ENCODE results near the gene KIF18B.

- no peak for TF ChIP-seq CTCF (IDR thresholded peaks at IDR 0.05)
- TF ChIP-seq POLR2A (IDR thresholded peaks at IDR 0.05) = no peak
Observed at GRCh38 chr17:44922746-44923470, 24.7 kb downstream of the KIF18B start.

Measured in right lobe of liver (tissue), 4 donors.